Kidney tubule cell (primary cell): ENCODE measurements around the gene PTP4A2.

Experiments
- DNase-seq: peaks from one replicate; pipeline ENCODE4 v3.0.0-alpha.2; 2018; ENCODE audit warnings: low spot score

The PTP4A2 gene

DNA sequence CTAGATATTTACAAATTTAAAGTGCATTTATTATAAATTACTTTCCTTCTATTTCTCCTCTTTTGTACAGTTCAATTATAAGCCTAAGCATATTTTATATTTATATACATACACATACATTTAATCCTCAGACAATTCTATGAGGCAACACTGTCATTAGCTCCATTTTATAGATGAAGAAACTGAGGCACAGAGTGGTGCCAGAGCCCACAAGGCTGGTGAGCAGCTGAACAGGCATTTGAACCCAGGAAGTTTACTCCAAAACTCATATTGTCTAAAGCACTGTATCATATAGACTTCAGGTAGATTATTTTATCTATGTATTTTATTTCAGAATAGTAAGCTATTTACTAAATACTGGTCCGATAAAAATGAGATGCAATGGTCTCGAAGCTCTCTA lies 52.3 kb downstream of the PTP4A2 start:
- DNase-seq, result no peak

DNA sequence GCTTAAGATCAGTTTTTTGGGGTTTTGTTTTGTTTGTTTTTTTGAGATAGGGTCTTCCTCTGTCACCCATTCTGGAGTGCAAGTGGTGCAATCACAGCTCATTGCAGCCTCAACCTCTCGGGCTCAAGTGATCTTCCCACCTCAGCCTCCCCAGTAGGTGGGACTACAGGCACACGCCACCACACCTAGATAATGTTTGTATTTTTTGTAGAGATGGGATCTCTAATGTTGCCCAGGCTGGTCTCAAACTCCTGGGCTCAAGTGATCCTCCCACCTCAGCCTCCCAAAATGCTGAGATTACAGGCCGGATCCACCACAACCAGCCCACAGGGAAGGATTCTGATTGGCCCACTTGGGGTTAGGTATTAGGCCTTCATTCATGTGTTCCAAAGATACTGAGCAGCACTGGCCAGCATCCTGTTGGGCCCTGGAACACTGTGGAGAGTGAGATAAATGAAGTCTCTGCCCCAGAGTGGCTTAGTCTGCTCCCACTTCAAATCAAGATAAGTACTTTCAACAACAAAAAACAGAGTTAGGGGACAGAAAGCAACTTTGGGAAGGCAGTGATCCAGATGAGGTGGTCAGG lies 54.7 kb downstream of the PTP4A2 start:
- DNase-seq, result no peak

DNA sequence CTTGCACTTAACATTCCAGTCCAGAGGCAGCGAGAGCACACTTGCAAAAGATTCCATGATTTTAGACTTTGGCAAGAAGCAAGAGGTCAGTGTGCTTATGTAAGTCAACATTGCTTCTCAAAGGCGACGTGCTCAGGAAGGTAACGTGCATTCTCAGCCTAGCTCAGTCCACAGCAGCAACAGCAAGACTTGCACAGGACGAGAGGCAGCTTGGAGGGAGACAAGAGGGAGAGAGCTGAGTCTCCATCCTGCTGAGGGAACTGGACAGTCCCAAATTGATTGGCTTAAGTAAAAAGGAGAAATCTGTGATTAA lies 56.5 kb downstream of the PTP4A2 start:
- no peak for DNase-seq

GRCh38 chr1:31880957-31881687 lies 57.0 kb downstream of the PTP4A2 start:
- DNase-seq, result no peak

GRCh38 chr1:31879981-31880608 lies 58.1 kb downstream of the PTP4A2 start:
- DNase-seq, result no peak

- DNase-seq, result no peak
Measured at GRCh38 chr1:31878058-31878457, 60.1 kb downstream of the PTP4A2 start.

DNA sequence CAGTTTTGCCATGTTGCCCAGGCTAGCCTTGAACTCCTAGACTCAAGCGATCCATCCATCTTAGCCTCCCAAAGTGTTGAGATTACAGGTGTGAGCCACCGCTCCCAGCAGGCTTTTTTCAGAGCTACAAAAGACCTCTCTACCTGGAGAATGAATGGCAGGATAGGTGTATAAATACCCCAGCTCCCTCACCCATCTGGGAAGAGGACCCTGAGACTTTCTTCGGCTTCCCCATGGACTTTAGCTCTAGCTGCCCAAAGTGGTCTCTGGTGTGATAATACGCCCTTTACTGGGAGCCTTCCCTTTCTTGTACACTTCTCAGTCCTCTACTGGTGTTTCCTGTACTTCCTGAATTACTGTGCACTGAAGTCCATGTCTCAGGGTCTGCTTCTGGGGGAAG lies 60.6 kb downstream of the PTP4A2 start:
- no peak for DNase-seq

GRCh38 chr1:31875636-31876236 lies 62.4 kb downstream of the PTP4A2 start:
- peak; percentile 39 for DNase-seq

DNA sequence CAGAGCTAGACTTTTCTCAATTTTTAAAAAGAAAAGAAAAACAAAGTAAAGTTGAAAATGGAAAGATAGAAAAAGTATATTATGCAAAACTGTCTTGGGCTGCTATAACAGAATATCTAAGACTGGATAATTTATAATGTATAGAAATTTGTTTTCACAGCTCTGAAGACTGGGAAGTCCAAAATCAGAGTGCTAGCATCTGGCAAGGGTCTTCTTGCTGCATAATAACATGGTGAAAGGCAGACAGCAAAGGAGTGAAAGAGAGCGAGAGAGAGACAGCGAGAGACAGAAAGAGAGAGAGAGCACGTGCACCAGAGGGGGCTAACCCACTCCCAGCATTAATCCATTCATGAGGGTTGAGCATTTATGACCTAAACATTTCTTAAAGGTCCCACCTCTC lies 63.2 kb downstream of the PTP4A2 start:
- no peak for DNase-seq

DNA sequence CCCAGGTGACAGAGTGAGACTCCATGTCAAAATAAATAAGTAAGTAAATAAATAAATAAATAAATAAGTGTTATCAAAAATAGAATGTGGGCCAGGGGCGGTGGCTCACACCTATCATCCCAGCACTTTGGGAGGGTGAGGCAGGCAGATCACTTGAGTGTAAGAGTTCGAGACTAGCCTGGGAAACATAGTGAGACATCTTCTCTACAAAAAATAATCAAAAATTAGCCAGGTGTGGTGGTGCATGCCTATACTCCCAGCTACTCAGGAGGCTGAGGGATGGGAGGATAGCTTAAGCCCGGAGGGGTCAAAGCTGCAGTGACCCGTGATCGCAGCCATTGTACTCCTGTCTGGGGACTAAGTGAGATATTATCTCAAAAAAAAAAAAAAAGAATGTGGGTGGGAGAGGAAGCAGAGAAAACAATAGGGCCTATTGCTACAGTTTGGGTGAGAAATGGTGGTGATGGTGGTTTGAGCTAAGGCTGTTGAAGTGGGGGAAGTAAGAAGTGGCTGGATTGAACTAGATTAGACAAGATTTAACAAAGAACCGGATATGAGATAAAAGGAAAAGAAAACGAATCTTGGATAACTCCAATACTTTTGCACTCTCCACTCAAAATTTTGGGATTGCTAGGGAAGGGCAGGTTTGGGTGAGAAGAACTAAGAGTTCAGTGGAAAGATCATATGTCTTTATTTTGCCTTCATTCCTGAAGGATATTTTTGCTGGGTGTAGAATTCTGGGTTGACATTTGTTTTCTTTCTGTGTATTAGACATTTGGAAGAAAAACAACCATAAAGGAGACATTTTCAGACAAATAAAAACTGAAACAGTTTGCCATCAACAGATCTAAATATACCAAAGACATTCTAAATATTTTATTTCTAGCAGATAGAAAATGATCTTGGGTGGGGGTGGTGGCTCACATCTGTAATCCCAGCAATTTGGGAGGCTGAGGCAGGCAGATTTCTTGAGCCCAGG lies 65.2 kb downstream of the PTP4A2 start:
- no peak for DNase-seq

GRCh38 chr1:31871703-31872102 lies 66.5 kb downstream of the PTP4A2 start:
- DNase-seq, result peak; percentile 22

GRCh38 chr1:31870086-31870736 lies 68.0 kb downstream of the PTP4A2 start:
- no peak for DNase-seq

- DNase-seq, result no peak
Measured at GRCh38 chr1:31869449-31869848, 68.7 kb downstream of the PTP4A2 start.

GRCh38 chr1:31868862-31869261 lies 69.3 kb downstream of the PTP4A2 start:
- no peak for DNase-seq

- no peak for DNase-seq
Measured at GRCh38 chr1:31867546-31867945, 70.6 kb downstream of the PTP4A2 start.

GRCh38 chr1:31866450-31867032 lies 71.6 kb downstream of the PTP4A2 start:
- no peak for DNase-seq

GRCh38 chr1:31865728-31866449 lies 72.3 kb downstream of the PTP4A2 start:
- DNase-seq, result no peak

DNA sequence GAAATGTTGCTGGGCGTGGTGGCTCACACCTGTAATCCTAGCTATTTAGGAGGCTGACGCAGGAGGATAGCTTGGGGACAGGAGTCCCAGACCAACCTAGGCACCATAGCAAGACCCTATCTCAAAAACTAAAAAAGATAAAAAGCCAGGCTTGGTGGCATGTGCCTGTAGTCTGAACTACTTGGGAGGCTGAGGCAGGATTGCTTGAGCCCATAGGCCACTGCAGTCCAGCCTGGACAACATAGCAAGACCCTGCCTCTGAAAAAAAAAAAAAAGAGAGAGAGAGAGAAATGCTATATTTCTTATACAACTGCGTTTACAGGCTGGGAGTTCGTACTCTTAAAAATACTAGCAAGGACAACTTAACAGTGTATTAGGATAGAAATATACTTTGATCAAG lies 76.1 kb downstream of the PTP4A2 start:
- no peak for DNase-seq

DNA sequence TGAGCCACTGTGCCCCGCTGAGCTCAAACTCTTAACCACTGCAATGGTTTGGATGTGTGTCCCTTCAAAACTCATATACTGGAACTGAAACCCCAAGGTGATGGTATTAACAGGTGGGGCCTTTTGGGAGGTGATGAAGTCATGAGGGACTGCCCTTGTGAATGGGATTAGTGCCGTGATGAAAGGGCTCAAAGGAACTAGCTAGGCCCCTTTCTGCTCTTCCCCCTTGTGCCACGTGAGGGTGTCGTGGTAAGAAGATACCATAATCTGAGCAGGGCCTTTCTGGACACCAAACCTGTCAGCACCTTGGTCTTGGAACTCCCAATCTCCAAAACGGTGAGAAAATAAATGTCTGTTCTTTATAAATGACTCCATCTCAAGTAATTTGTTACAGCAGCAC lies 76.8 kb downstream of the PTP4A2 start:
- no peak for DNase-seq

DNA sequence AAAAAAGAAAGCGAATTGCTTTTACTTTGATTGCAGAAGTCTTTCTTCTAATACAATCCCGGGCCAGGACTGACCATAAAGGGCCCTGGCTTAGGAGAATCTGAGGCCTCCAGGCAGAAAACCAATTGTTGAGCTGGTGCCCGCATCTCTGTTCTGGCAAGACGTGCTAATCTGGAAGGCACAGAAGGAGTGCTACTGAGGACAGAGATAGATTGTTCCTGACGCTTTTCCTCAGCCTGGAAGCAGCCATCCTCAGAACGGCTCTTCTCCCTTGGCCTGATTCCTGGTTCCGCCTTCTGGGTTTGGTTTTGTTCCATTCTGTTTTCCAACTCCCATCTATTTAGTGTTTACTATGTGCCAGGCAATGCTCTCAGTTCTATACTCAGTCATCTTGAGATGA lies 77.6 kb downstream of the PTP4A2 start:
- DNase-seq, result no peak

GRCh38 chr1:31859719-31860118 lies 78.4 kb downstream of the PTP4A2 start:
- no peak for DNase-seq
